Middle frontal gyrus (tissue), 1 donor: ENCODE data around the gene MAD1L1.
"Not testable (repeated sequence)": the region's sequence is repeated elsewhere in the genome, so short reads cannot be mapped to it uniquely, and the experiment has no call there.

Source experiments
- DNase-seq: peaks from one replicate; pipeline ENCODE4 v3.0.0-alpha.2; 2015; ENCODE audit warnings: low spot score; ENCODE audit errors: extremely low spot score

Gene MAD1L1

DNA sequence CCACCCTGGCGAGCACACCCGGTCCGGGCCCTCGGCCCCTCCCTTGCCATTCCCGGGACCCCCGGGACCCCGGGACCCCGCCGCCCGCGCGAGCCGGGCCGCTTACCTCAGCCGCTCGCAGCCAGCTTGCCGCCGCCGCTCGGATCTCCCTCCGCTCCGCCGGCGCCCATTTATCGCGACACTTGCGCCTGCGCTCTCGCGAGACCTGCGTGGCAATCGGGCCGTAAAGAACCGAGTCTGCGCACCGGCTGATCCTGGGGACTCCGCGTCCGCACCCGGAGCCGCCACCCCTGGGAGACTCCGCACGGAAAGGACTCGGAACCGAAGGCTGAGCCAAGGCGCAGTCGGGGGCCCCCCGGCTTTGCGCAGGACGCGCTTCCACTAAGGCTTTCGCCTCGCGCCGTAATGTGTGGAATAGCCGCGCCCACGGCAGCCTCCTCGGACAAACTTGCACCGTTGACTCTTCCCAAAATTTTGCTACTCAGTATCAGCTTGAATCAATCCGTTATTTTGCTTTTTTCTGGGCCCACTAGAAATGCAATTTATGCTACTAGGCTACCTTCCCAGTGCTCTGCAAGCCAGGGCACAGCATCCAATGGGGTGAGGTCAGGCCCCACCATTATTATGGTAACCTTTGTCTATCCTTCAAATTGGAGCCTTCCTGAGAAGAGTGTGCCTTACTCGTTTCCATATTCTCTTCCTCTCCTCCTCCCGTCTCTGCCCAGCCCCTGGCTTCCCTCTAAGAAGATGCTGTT is at the start of gene MAD1L1:
Gene MAD1L1, minus strand, starts transcription at position 180 of the 755 bp plus-strand sequence. CDS start 2,812 bp downstream, outside the sequence.
- DNase-seq: peak; percentile 84

DNA sequence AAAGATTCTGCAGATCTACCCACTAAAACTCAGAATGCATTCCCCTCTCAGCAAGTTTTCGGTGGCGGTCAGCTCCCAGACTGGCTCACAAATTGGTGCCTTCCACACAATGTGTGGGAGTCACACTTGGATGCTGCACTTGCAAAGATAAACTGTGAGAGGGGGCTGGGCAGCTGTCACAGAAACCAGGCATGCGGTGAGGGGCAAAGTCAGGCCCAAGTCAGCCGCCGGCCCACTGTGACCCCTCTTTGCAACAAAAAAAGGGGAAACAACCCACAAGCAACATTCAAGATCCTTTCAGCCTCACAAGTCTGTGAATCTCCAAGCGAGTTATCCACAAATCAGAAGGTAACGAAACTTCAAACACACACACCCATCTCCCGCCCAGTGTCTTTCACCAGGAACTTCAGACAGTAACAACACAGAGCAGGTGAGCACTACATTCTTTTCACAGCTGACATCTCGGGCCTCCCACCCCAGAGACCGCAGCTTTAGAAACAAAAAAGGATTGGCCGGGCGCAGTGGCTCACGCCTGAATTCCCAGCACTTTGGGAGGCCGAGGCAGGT is 49.5 kb upstream of the MAD1L1 start:
- DNase-seq: peak; percentile 9

DNA sequence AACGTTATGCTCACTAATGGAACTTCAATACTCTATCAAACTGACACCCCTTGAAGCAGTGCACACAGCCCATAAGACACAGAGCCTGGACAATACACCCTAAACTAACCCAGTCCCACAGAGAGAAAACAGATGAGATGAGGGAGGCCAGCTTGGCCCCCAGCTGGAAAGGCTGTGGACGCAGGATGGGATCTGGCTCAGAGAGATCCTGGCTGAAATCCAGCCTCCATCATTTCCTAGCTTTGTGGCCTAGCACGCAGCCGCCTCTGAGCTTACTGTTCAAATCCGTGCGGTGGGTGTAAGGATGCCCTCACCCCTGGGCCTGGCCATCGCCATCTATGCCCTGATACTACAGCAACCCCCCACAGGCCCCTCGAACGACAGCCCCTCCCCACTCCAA is 48.8 kb upstream of the MAD1L1 start:
- no peak for DNase-seq

DNA sequence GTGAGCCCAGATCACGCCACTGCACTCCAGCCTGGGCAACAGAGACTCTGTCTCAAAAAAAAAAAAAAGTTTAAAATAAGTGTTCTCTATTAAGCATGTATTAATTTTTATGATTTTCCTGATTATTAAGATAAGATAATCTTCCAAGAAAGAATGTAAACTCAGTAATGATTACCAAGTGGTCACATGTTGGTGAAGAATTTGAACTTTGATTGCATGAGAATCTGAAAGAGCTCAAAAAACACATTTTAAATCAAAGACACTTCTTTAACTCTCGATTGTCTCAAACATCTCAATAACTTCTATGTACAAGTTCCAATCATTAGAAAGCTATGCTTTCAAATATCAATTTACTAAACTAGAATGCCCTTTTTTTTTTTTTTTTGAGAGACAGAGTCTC is 47.7 kb upstream of the MAD1L1 start:
- DNase-seq: no peak

DNA sequence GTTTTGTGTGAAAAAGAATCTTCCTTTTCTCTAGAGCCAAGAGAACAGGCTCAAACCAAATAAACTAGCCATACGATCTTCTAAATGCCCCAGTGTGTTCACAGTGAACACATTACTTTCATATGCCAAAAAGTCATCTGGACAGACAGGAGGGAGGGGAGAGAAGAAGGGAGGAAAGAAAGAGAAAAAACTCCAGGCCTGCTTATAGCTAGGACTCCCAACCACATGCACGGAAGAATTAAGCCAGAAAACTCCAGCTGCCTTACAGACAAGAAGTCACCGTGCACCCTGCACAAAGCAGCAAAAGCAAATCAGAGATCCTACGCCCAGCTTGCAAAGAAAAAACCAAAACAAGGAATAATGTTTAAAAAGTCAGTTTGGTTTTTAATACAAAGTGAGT is 47.2 kb upstream of the MAD1L1 start:
- DNase-seq: no peak

DNA sequence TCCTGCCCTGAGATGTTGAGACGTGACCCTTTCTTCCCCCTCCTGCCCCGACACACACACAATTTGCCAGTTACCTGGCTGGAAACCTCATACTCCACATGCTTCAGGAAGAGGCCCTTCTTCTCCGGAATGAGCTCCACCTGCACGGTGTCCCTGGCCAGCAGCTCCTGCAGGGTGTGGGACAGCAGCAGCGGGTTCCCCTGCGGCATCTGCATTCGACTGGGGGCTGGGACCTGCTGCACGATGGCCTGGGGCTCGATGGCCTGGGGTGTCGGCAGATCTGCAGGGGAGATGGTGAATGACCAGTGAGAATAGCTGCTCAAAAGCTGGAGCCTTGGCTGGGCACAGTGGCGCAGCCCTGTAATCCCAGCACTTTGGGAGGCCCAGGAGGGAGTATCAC is 45.3 kb upstream of the MAD1L1 start:
- no peak for DNase-seq

DNA sequence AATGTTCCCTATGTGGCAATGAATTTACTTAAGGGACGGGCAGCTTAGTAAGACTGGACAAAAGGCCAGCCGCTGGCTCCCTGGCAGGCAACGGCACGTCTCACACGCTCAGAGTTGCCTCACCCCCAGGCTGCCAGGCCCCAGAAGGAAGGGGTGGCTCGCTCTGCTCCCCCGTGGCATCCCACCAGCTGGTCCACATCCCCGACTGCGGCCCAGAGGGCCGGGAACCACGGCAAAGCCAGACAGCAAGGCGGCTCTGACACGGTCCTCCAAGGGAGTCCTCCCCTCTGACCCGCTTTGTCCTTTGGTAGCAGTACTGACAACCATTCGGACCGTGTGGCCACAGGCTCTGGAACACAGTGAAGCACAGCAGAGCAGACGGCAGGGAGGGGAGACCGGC is 43.4 kb upstream of the MAD1L1 start:
- no peak for DNase-seq

DNA sequence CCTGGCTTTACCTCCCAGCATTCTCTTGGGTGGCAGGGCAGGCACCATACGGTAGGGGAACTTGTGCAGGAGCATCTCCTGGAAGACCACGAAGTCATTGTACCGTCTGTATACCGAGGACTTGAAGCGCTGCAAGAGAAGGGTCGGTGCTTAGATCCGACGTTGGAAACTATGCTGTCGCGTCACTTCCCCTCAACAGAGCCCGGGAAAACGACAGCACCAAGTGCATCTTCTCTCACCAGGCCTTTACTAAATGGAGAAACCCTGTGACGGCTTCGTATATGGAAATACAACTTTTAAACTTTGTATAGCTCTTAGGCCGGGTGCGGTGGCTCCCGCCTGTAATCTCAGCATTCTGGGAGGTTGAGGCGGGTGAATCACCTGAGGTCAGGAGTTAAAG is 42.4 kb upstream of the MAD1L1 start:
- DNase-seq: no peak

DNA sequence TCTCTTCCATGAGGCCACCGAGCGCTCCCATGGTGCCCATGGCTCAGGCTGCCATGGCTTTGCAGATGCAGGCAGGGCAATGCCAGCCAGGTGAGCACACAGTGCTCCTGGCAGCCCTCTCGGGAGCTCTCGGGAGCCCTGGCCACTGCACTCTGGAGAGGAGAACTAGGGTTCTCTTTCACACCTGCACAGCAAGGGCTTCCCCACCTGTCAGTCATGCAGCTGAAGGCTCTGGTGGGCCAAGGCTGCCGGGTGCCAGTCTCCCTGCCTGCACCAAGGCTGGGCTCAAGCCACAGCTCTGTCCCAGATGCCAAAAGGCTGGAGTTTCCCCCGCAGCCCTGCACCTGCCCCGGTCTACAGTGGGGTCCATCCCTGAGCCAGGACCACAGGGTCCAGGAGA is 41.9 kb upstream of the MAD1L1 start:
- DNase-seq: no peak

DNA sequence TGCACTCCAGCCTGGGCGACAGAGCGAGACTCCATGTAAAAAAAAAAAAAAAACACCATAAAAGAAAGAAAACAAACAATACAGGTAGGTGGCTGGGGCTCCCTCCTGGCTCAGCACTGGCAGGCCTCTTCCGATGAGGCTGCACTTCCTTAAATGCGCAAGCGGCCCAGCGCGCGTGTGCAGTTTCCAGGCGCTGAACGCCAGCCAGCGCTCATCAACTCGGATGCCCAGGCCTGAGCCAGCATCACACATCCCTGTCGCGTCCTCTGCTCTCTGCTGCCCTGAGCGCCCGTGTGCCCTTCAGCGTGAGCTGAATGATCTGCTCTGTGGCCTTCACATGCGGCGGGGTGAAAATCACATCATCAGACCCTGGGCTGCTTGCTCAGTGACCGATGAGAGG is 41.1 kb upstream of the MAD1L1 start:
- DNase-seq: no peak

DNA sequence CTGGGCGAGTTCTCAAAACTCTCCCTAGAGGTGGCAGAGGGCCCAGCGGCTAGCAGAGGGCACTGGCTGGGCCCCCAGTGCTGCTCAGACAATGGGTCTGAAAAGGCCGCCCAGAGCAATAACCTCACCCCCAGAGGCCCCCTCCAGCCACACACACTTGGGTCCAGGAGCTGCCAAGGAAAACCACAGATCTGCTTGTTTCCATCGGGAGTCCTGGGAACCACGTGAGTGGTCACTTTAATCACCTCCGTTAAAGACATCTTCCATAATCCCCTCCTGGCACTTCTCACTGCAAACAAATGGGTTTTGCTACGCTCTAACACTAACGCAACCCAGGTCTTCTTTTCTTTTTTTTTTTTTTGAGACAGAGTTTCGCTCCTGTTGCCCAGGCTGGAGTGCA is 39.3 kb upstream of the MAD1L1 start:
- no peak for DNase-seq

DNA sequence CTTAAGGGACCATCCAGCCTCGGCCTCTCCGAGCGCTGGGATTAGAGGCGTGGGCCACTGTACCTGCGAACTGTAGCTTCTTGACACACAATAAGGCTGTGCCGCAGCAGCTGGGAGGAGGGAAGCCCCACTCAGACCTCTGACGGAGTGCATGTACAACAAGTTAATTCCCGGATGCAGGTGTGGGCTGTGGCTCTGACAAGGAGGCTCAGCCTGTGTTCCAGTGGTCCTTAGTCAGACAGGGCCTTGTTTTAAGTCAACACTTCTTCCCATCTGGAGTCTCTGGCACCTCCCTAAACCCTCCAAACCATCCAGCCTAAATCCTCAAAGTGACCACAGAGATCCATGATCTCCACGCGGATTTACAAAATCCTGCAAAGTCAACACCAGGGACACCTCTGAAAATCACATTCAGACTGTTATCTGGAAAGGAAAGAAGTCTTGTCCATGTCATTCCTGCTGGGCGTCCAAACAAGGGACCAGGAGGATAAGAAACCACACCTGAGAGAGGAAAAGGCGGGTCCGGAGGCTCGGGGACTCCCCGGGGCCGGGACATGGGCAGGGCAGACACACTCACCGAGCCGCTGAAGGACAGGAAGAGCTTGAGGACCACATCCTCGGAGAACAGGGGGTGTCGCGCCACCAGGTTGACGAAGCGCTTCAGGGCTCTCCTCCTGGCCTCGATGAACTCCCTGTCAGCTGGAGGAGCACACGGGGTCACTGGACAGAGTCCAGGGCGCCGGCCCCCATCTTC is 38.7 kb upstream of the MAD1L1 start:
- no peak for DNase-seq

DNA sequence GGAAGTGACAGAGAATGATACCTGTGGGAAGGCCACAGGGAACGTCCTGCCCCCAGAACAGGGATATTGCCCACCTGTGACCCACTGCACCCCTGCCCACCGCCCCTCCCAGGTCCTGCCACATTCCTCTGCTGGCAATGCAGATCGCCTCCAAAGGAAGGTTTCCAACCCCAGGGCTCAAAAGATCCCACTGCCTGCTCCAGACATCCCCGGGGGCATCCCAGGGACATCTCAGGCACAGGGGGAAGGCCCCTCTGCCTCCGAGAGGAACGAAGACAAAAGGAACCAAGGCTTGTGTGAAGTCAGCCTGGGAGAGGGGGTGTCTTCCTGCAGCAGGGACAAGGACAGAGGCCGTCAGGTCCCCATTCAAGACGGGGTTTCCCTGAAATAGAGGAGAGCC is 37.8 kb upstream of the MAD1L1 start:
- no peak for DNase-seq

DNA sequence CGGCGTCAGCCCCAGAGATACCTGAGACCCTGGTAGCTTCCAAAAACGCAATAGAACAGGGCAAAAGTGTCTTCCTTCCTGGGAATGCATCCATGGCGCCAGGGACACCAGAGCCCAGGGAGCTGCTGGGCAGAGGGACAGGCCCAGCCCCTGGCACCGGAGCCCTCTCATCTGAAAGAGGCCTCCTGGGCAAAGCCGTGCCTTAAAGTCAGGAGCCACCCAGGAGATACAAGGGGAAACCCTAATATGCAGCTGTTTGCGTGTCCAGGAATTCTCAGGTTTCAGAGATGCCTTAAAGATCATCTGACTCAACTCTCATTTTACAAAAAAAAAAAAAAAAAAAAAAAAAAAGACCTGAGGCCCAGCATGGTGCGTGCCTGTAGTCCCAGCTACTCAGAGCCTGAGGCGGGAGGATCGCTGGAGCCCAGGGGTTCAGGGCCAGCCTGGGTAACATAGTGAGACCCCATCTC is 37.3 kb upstream of the MAD1L1 start:
- DNase-seq: no peak

DNA sequence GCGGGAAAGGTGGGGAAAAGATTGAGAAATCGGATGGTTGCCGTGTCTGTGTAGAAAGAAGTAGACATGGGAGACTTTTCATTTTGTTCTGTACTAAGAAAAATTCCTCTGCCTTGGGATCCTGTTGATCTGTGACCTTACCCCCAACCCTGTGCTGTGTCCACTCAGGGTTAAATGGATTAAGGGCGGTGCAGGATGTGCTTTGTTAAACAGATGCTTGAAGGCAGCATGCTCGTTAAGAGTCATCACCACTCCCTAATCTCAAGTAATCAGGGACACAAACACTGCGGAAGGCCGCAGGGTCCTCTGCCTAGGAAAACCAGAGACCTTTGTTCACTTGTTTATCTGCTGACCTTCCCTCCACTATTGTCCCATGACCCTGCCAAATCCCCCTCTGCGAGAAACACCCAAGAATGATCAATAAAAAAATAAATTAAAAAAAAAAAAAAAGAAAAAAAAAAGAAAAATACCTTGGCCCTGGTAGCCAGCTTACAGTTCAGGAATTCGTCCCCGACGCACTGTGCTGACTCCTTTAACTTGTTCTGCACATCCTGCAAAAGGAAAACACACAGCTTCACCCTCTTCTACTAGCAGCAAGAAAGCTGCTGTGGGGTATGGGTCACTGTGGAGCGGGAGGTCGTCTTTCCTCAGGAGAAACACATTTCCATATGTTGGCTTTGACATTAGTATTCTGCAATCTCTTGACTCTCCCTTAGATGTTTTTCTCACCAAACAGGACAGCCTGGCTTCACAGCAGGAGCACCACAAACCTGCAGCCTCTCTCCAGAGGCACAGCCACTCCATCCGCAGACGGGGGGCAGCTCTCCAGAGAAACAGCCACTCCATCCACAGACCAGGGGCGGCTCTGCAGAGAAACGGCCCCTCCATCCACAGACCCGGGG is 36.6 kb upstream of the MAD1L1 start:
- not testable (repeated sequence) for DNase-seq

DNA sequence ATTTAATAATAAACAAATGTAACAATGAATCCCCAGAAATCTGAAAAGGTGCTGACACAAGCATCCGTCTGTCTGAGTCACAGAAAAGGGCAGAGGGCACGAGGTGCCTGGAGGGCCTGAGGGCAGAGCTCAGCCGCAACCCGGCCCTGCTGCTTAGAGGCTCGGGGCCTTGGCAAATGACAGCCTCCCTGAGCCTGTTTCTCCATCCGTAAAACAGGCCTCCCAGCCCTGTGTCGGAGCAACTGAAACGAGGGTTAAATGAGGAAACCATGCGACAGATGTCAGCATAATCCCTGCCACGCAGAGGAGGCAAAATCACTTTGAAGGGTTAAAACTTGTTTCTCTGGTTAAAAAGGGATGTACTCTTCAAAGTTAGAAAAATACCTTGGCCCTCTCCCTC is 34.2 kb upstream of the MAD1L1 start:
- DNase-seq: no peak

DNA sequence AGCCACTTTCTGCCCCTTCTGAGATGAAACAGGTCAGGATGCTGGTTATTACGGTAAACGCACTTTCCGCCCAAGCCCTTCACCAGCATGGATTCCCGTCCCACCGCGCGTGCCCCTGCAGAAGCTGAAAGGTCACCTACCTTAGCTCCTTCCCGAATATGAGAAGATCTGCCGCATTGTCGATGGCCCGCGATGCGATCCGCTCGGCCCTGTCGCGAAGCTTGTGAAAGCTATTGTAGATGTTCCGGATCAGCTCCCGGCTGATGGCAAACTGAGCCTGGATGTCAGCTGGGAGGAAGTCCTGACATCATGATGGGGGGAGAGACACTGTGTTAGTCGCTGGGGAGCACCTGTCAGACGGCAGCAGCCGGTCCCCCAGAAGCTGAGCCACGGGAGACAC is 31.4 kb upstream of the MAD1L1 start:
- DNase-seq: no peak

DNA sequence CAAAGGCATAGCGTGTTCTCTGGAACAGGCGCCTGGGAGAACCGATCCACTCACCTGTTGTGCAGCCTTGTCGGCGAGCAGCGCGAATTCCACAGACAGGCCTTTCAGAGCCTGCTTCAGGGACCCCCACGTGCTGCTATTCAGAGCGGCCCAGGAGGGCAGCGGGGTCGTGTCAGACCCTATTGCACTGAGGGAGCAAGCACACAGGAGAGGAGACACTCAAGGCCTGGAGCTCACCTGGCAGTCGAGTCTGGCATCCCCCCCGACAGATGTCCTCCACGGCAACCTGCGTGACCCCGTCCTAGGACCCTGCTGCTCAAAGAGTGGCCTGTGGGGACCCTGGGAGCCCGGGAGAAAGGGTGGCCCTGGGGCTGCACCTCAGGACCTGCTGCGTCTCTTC is 30.4 kb upstream of the MAD1L1 start:
- no peak for DNase-seq

DNA sequence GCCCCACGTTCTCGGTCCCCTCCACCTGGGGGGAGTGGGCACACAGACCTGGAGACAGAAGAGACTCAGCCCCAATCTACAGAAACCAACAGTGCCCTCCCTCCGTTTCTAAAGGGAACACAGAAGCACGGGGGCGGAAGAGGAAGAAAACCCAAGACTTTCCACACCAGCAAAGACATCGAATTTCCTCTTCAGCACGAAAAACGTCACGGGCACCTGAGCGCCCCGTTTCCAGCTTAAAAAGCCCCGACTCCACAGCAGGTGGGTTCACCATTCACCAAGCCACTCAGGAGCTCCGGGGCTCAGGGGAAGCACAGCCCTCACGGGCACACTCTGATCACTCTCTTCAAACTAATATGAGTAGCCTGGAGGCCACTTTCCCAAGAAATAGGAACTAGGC is 28.9 kb upstream of the MAD1L1 start:
- no peak for DNase-seq

DNA sequence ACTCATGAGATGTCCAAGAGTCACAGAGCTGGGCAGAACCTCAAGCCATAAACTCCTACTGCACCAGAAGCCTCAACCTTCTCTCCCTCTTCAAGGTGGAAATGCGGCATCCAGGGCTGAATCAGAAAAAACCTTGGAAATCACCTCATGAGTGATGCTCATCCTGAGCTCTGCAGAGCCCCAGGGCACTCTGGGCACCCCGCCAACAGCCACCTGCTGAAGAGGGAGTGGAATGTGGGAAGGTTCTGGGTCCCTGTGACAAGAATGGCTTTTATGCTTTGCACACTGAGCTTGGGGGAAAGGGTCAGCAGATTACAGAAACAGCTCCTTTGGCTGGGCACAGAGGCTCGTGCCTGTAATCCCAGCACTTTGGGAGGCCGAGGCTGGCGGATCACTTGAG is 28.1 kb upstream of the MAD1L1 start:
- no peak for DNase-seq

DNA sequence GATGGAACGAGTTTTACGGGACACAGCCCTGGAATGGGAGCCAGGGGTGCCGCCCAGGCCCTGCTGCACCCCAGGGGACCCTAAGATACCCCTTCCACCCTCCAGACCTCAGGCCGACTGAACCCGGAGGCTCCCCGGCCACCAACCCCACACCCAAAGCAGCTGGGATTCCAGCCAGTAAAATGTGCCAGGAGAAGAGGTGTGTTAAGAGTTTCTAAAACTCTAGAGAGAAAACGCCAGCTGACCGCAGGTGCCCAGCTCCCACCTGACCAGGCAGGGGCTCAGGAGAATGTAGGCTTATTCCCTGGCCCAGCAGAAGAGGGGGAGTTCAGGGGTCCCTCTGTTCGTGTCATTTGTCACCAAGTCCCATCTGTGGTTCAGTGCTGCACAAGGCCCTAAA is 26.7 kb upstream of the MAD1L1 start:
- DNase-seq: no peak
